Superior temporal gyrus (tissue), 1 donor: ENCODE measurements around the gene P2RX7.

ENCODE experiments used
- DNase-seq: peaks from one replicate; pipeline ENCODE4 v3.0.0-alpha.2; 2016; ENCODE audit errors: extremely low spot score

Gene P2RX7

DNA sequence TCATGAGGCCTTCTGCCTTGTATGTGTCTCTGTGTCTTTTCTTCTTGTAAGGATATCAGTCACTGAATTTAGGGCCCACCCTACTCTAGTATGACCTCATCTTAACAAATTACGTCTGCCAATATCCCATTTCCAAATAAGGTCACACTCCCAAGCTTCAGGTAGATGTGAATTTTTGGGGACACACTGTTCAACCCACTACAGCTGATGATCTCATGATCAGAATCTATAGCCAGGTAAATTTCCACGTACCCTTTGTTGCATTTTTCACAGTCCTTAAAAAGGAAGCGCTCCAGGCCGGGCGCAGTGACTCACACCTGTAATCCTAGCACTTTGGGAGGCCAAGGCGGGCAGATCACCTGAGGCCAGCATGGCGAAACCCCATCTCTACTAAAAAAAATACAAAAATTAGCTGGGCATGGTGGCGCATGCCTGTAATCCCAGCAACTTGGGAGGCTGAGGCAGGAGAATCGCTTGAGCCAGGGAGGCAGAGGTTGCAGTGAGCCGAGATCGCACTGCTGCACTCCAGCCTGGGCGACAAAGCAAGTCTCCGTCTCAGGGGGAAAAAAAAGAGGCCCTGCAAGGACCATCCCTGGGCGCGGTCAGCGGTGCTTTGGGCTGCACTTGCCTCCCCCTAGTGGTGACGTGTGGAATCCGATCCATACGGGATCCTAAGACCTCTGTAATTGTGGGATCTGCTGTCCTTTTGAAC lies 97.3 kb downstream of the P2RX7 start:
- DNase-seq = peak; percentile 87

DNA sequence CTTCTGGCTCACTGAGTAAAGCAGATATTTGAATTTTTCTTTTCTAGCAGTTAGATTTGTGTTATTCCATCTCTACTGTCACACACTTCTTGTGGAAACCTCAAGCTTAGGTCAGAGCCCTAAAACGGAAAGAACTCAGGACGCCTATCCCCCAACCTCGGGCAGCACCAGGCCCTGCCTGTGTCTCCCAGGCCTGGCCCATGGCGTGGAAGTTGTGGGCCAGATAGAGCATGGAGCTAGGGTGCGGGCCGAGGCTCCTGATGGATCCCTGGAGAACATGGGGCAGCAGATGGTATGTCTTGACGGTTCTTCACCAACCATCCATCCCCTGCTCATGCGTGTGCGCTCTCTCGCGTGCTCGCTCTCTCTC lies 97.8 kb downstream of the P2RX7 start:
- DNase-seq = no peak

DNA sequence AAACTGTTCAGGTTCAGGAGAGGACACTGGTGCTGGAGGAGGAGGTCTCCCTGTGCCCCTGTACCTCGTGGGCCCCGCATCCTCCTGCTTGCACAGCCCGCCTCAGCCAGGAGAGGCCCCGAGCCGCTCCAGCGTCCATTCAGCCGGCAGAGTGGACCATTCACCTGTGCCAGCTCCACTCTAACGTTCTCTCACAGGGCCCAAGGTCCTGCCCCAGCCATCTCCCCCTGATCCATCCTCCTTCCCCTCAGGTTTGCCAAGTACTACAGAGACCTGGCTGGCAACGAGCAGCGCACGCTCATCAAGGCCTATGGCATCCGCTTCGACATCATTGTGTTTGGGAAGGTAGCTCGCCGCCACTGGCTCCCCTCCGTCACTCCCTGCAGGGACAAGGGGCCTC lies 99.5 kb downstream of the P2RX7 start:
- no peak for DNase-seq

DNA sequence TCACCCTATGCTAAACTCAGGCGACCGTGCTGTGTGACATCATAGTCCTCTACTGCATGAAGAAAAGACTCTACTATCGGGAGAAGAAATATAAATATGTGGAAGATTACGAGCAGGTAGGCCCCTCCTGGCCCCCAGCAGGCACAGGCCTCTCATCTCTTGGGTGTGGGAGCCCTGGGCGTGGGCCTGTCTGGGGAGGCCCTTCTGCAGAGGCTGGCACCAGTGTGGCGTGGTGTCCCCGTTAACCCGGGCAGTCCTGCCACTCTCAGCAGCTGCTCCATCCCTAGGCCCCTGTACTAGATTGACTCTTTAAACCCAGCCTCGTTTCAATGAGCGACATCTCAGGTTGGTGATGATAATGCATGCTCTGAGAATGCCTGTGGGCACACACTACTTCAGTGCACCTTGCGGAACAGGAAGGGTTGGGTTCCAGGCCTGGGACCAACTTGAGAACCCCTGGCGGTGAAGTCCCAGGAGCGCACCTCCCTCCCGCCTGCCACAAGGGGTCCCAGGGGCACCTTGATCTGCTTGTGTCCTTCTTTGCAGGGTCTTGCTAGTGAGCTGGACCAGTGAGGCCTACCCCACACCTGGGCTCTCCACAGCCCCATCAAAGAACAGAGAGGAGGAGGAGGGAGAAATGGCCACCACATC lies 100.4 kb downstream of the P2RX7 start:
- no peak for DNase-seq

DNA sequence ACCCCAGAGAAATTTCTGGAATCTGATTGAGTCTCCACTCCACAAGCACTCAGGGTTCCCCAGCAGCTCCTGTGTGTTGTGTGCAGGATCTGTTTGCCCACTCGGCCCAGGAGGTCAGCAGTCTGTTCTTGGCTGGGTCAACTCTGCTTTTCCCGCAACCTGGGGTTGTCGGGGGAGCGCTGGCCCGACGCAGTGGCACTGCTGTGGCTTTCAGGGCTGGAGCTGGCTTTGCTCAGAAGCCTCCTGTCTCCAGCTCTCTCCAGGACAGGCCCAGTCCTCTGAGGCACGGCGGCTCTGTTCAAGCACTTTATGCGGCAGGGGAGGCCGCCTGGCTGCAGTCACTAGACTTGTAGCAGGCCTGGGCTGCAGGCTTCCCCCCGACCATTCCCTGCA lies 100.9 kb downstream of the P2RX7 start:
- DNase-seq = no peak

DNA sequence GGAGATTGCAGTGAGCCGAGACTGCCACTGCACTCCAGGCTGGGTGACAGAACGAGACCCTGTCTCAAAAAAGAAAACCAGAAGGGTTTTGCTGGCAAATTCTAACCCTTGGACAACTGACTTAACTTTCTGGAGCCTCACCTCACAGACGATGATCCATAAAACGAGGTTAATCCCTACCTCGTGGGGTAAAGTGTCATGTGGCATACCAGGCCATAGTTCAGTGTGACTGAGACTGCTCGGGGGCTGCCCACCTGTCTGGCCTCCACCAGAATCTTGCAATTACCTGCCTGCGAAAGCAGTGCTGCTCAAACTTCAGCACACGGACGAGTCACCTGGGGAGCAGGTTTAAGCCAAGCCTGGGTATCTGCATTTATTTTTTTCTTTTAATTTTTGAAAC lies 104.1 kb downstream of the P2RX7 start:
- DNase-seq = no peak

DNA sequence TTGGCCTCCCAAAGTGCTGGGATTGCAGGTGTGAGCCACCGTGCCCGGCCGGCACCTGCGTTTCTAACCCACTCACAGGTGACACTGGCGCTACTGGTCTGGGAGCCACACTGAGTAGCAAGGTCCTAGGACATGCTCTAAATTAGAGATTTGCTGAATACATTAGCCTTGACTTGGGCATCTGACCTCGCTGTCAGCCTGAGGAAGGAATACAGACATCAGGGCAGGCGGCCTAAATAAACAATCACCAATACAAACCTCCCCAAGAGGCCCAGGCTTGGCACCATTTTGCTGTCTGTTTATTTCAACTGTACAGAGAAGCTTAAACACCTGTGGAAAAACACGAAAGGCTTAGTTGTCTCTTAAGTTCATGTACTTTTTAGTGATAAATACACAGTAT lies 104.7 kb downstream of the P2RX7 start:
- no peak for DNase-seq
